Measurements from ENCODE around the gene LYL1.

Gene LYL1

DNA sequence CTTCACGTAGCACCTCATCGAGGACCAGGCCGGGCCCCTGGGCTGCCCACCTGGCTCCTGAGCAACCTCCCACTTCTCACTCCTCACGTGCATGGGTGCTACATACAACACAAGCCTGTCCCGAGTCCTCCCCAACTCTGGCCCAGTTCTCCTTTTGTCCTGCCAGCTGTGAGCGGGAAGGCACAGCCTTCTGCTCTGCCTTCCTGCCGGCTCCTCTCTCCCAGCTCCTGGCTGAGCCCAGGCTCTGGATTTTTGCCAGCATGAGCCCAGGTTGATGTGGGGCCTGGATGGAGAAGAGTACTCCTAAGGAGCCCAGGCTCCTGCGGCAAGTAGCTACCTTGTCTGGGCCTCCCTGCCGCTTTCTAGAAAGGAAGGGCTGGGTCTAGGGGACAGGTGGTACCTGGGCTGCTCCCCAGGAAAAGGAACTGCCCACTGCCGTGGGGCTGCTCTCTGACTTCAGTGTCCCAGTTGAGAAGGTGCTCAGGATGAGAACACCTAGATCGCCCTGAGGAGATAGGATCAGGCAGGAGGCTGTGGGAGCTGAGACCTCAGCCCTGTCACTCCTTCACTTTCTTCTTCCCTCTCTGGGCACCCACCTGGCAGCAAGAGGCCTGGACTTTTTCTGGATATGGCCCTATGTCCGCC is 23.6 kb downstream of the LYL1 start:
- Mint-ChIP-seq H3K4me3 (no peak overlapping the region), H3K4me1 (peaks cover 18% of the 10 kb centered on the region), H3K27me3 (no peaks in the 10 kb centered on the region), H3K27ac (no peak overlapping the region), H3K9me3 (no peaks in the 10 kb centered on the region)
- DNase-seq (no peak), ATAC-seq (no peak)

DNA sequence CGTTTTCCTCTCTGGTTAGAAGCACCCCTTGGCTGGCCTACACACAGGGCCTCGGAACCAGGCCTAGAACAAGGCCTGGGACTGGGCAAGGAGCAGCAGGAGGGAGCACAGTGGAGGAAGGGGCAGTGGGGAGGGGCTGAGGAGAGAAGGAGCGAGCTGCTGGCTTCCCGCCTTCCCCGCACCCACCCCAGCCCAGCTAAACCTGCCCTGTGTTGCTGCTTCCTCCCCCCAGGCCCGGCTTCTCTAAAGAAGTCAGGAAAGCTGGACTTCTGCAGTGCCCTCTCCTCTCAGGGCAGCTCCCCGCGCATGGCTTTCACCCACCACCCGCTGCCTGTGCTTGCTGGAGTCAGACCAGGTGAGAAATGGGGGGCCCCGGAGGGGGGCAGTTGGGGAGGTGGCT is 24.3 kb downstream of the LYL1 start:
- no peaks in the 10 kb centered on the region for H3K27me3 Mint-ChIP-seq
- DNase-seq, result no peak
- H3K9me3 Mint-ChIP-seq, result no peaks in the 10 kb centered on the region
- H3K4me3 Mint-ChIP-seq, result no peak overlapping the region
- no peak overlapping the region for H3K27ac Mint-ChIP-seq
- H3K4me1 Mint-ChIP-seq, result peaks cover 18% of the 10 kb centered on the region
- no peak for ATAC-seq

DNA sequence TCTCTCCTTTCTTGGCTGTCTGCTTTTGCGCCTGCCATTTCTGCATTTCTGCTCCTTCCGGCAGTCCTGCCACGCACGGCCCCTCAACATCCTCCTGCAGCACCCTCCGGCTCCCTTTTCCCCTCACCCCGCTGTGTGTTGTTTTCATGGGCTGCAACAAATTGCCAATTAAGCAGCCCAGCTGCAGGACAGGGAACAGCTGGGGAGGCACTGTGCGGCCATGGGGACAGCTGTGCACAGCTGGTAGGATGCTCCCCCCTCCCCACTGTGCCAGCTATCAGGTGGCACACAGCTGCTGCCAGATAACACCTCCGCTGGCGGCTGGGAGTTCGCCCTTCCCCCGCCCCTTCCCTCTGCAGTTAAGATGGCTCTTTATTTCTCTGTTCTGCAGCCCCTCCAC is 25.4 kb downstream of the LYL1 start:
- H3K27ac Mint-ChIP-seq, result no peak overlapping the region
- H3K4me3 Mint-ChIP-seq, result no peak overlapping the region
- DNase-seq (no peak), ATAC-seq (no peak)
- peaks cover 18% of the 10 kb centered on the region for H3K4me1 Mint-ChIP-seq
- H3K27me3 Mint-ChIP-seq, result no peaks in the 10 kb centered on the region
- no peaks in the 10 kb centered on the region for H3K9me3 Mint-ChIP-seq

DNA sequence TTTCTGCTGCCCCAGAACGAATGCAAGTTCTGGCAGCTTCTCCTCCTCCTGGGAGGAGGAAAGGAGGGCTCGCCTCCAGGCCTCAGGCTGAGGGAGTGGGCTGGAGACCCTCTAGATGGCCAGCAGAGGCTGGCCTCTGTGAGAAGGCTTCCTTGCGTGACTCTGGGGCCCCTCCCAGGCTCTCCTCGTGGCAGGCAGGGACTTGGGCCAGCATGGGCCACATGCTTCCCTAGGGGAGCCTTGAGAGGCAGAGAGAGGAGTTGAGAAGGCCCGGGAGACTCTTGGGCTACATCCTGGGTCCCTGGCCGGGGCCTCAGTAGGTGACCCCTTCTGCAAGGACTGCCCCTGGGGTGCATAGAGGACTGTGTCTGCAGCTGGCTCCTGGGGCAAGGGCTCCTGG is 25.9 kb downstream of the LYL1 start:
- ATAC-seq, result no peak
- H3K27ac Mint-ChIP-seq, result no peak overlapping the region
- no peaks in the 10 kb centered on the region for H3K9me3 Mint-ChIP-seq
- H3K27me3 Mint-ChIP-seq, result no peaks in the 10 kb centered on the region
- no peak overlapping the region for H3K4me3 Mint-ChIP-seq
- no peak for DNase-seq
- H3K4me1 Mint-ChIP-seq, result peaks cover 18% of the 10 kb centered on the region

- ATAC-seq (no peak), DNase-seq (no peak)
- Mint-ChIP-seq H3K4me1 (peaks cover 18% of the 10 kb centered on the region), H3K27ac (no peak overlapping the region), H3K9me3 (no peaks in the 10 kb centered on the region), H3K4me3 (no peak overlapping the region), H3K27me3 (no peaks in the 10 kb centered on the region)
Measured at GRCh38 chr19:13076320-13076719, 26.3 kb downstream of the LYL1 start.

- no peaks in the 10 kb centered on the region for H3K9me3 Mint-ChIP-seq
- no peaks in the 10 kb centered on the region for H3K27me3 Mint-ChIP-seq
- ATAC-seq (no peak), DNase-seq (no peak)
- no peak overlapping the region for H3K27ac Mint-ChIP-seq
- peaks cover 18% of the 10 kb centered on the region for H3K4me1 Mint-ChIP-seq
- no peak overlapping the region for H3K4me3 Mint-ChIP-seq
Measured at GRCh38 chr19:13074378-13074777, 28.3 kb downstream of the LYL1 start.

- DNase-seq (no peak), ATAC-seq (no peak)
- no peak overlapping the region for H3K4me3 Mint-ChIP-seq
- H3K27ac Mint-ChIP-seq, result no peak overlapping the region
- no peaks in the 10 kb centered on the region for H3K27me3 Mint-ChIP-seq
- peaks cover 13% of the 10 kb centered on the region for H3K4me1 Mint-ChIP-seq
- H3K9me3 Mint-ChIP-seq, result no peaks in the 10 kb centered on the region
Measured at GRCh38 chr19:13073263-13073662, 29.4 kb downstream of the LYL1 start.

- no peak for DNase-seq
- H3K27me3 Mint-ChIP-seq, result no peaks in the 10 kb centered on the region
- no peak overlapping the region for H3K4me3 Mint-ChIP-seq
- H3K4me1 Mint-ChIP-seq, result peaks cover 4% of the 10 kb centered on the region
- H3K27ac Mint-ChIP-seq, result no peak overlapping the region
- ATAC-seq, result no peak
- no peaks in the 10 kb centered on the region for H3K9me3 Mint-ChIP-seq
Measured at GRCh38 chr19:13072188-13072908, 30.3 kb downstream of the LYL1 start.

DNA sequence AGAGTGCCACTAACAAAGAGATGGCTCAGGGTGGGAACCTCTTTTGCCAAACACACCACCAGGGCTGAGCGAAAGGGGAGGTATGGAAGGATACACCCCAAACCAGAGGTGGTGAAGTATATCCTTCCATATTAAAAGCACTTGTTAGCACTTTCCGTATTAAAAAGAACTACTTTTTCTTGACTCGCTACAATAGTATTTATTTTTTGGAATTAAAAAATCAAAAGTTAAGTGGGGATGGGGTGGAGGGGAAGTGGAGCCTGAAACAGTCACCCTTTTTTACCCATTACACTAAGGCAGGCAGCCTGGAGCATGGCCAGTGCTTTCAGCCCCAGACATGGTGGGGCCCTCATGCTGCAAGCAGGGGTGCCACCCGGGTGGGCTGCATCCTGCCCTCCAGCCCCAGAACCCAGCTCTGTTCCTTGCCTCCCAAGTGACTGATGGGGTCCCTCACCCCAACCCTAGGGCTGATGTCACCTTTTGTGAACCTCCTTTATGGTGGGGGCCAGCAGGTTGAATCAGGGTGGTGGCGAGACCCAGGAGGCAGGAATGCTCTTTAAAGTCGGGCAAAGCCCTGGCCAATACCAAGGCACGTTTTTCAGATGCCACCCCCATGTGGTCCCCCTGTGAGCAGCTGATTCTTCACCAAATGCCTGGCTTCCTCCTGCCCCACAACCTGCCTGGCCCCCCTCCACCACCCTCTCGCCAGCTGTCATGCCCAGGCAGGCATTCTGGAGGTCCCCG is 31.0 kb downstream of the LYL1 start:
- H3K4me1 Mint-ChIP-seq, result no peaks in the 10 kb centered on the region
- no peak overlapping the region for H3K27ac Mint-ChIP-seq
- no peak for DNase-seq
- H3K9me3 Mint-ChIP-seq, result no peaks in the 10 kb centered on the region
- no peak overlapping the region for H3K4me3 Mint-ChIP-seq
- no peaks in the 10 kb centered on the region for H3K27me3 Mint-ChIP-seq
- ATAC-seq, result no peak

DNA sequence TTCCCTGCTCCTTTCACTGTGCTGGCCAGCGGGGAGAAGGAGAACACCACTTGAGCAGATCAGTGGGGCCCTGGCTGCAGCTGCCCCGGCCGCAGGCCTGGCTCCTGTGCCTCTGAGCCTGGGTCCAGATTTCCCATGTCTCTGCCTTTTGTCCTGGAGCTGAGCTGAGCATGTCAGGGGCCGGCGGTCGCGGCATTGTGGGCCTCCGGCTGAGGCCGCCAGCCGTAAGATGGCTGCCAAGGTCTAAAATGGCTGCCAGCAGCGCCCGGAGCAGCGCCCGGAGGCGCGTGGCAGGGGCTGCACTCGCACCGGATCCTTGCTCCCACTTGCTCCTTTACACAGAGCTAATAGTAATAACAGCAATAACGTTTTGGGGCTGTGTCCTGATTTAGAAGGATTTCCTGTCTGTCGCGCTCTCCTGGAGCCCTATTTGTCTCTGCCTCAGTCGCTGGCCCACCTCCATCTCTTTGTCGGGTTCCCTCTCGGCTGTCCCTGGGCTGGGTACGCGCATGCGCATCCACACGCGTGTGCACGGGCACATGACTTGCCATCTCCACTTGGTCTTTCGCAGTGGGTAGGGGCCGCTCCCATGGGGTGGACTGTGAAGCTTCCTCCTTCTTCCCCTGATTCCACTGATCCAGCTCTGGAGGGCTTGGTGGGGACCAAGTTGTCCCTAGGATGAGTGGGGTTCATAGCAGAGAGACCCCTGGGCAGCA is 32.1 kb downstream of the LYL1 start:
- no peaks in the 10 kb centered on the region for H3K4me1 Mint-ChIP-seq
- H3K27ac Mint-ChIP-seq, result no peak overlapping the region
- ATAC-seq, result no peak
- no peak overlapping the region for H3K4me3 Mint-ChIP-seq
- H3K27me3 Mint-ChIP-seq, result no peaks in the 10 kb centered on the region
- DNase-seq, result no peak
- H3K9me3 Mint-ChIP-seq, result no peaks in the 10 kb centered on the region

GRCh38 chr19:13069415-13070359 is 33.0 kb downstream of the LYL1 start:
- Mint-ChIP-seq H3K27me3 (no peaks in the 10 kb centered on the region), H3K4me1 (no peaks in the 10 kb centered on the region), H3K9me3 (no peaks in the 10 kb centered on the region), H3K27ac (no peak overlapping the region), H3K4me3 (no peak overlapping the region)
- no peak for ATAC-seq
- no peak for DNase-seq

DNA sequence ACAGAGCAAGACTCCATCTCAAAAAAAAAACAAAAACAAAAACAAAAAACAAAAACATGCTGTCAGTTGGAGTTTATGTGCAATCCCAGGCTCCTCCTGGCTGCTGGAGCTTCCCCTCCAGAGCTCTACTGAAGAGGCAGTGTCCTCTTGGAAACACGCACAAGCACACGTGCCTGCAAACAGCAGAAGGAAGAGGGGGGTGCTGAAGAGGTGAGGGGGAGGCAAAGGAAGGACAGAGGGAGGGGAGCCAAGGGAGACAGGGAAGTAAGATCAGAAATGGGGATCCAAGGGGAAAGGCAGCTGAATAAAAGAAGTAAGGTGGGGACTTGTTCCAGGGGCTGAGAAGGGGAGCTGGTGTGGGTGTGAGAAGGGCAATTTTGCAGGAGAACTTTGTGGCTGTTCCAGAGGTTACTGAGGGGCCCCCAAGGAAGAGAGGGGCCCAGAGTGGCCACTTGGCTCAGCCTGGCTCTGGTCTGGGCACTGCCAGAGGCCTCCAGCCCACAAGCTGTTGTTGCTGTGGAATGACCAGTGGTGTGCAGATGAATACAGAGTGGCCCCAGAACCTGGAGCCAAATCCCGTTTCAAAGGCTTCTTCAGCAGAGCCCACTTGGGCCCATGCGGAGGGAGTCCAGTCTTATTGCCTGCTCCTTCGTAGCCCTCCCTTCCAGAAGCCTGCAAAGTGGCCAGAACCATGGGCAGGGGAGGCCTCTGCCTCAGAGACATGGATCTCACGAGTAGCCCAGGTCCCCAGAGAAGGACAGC is 34.4 kb downstream of the LYL1 start:
- H3K9me3 Mint-ChIP-seq, result no peaks in the 10 kb centered on the region
- H3K27ac Mint-ChIP-seq, result peak overlapping the region in 1 of 2 donors; percentile 17
- peaks cover 6% of the 10 kb centered on the region for H3K27me3 Mint-ChIP-seq
- ATAC-seq (no peak), DNase-seq (no peak)
- H3K4me3 Mint-ChIP-seq, result no peak overlapping the region
- no peaks in the 10 kb centered on the region for H3K4me1 Mint-ChIP-seq

DNA sequence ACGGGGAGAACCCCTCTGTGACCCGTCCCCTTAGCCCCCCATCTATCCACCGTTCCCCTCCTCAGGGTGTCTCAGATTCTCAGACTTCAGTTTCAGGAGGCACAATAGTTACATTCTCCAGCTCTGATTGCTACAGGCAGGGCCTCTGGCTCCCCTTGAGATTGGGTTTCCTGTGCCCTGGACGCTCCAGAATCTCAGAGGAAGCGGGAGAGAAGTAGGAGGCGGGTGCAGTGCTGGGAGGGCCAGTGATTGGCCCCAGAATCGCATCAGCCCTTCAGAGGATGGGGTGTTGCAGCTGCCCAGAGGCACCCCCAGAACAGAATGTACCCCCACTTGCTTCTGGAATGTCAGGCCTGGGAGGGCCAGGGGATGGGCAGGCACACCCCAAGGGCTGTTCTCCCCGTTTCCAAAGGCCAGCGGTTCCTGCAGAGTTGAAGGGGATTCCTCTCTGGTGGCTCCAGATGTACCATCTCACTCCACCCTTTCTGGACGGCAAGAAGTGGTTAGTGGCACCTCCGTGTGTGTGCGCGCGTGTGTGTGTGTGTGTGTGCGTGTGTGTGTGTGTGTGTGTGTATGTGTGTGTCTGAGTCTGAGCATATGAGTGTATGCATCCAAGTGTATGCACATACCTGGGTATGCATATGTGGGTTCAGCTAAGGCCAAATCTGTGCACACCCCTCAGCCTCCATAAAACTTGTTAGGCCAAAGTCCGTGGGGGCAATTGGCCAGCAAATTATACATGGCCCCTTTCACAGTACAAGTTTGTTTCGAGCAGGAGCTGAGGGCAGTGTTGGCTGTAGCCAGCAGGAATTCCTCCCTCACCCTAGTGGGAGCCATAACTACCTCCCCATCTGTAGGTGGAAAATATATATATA is 35.5 kb downstream of the LYL1 start:
- DNase-seq, result no peak
- H3K9me3 Mint-ChIP-seq, result no peaks in the 10 kb centered on the region
- no peak overlapping the region for H3K4me3 Mint-ChIP-seq
- peaks cover 17% of the 10 kb centered on the region for H3K27me3 Mint-ChIP-seq
- no peak overlapping the region for H3K27ac Mint-ChIP-seq
- ATAC-seq, result no peak
- no peaks in the 10 kb centered on the region for H3K4me1 Mint-ChIP-seq

DNA sequence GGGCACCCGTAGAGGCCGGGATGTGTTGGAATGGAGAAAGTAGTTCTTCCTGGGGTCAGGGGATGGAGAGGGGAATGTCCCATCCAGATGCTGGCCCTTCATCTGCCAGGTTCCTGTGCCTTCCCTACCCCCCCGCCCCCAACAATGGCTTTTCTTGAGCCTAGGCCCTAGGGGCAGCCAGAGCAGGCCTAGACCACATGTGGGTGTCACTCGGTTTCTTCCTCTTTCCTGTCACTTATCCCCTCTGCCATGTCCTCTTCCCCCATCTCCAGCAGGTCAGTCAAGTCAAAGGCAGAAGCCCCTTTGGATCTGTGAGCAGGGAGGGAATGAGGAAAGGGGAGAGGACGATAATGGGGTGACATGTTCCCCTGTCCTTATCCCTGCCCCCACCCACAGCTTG is 36.4 kb downstream of the LYL1 start:
- no peak overlapping the region for H3K27ac Mint-ChIP-seq
- H3K4me1 Mint-ChIP-seq, result peaks cover 3% of the 10 kb centered on the region
- no peak for DNase-seq
- no peak for ATAC-seq
- peaks cover 23% of the 10 kb centered on the region for H3K27me3 Mint-ChIP-seq
- H3K9me3 Mint-ChIP-seq, result no peaks in the 10 kb centered on the region
- no peak overlapping the region for H3K4me3 Mint-ChIP-seq
